Panc1 (cell line): ENCODE results near the gene SLC35A3. TPM values are rescaled to one million over a fixed set of nuclear protein-coding genes. Genes with fewer than 3 reads are reported as not detected.

Source experiments
- ATAC-seq: fragments of 200-7000 bp; cut with Tn5 transposase; 2 replicates; pipeline ENCODE4 v1.9.1; 2020; ENCODE audit warnings: mild to moderate bottlenecking, moderate library complexity
- BruUV-seq: library from RNA; stranded (reverse); fragments of 400-500 nt; replicated peaks from 2 replicates; lab custom pipeline; 2021; lab: Mats Ljungman, UMichigan
- CTCF ChIA-PET: fragments of 300-600 bp; sonication (Branson Sonifier 250); formaldehyde crosslinking; loops from one replicate; lab custom pipeline; 2022; ENCODE audit warnings: antibody characterized with exemption; lab: Charles Lee
- POLR2A ChIA-PET: fragments of 300-600 bp; sonication (Branson Sonifier 250); formaldehyde crosslinking; loops from one replicate; lab custom pipeline; 2022; ENCODE audit warnings: antibody characterized with exemption; lab: Charles Lee
- DNase-seq: peaks from one replicate; pipeline ENCODE4 v3.0.0-alpha.2; 2010; ENCODE audit warnings: low read depth, low spot score
- H3K27ac ChIP-seq: 2 replicates; pipeline ENCODE4 v1.5.1; 2011; ENCODE audit warnings: mild to moderate bottlenecking, low read length, inconsistent platforms
- H3K27me3 ChIP-seq: fragments of 200-500 bp; sonication (Bioruptor generic); 2 replicates; pipeline ENCODE4 v1.6.0; 2014; ENCODE audit warnings: low read length, inconsistent platforms; ENCODE audit not compliant: control insufficient read depth, insufficient read depth
- H3K36me3 ChIP-seq: fragments of 200-500 bp; sonication (Bioruptor generic); 2 replicates; pipeline ENCODE4 v1.5.1; 2014; ENCODE audit warnings: inconsistent platforms, mild to moderate bottlenecking, low read length, moderate library complexity; ENCODE audit not compliant: control insufficient read depth, insufficient read depth
- H3K4me1 ChIP-seq: 2 replicates; pipeline ENCODE4 v1.5.1; 2011; ENCODE audit warnings: inconsistent platforms, mild to moderate bottlenecking, low read length, moderate library complexity; ENCODE audit not compliant: control insufficient read depth, insufficient read depth
- H3K4me3 ChIP-seq, 2 experiments: 2 replicates each; pipeline ENCODE4 v1.5.1; 2011 to 2012; ENCODE audit warnings: low read depth in 2 of 2, low read length in 2 of 2, mild to moderate bottlenecking in 2 of 2, inconsistent platforms in 1 of 2, moderate library complexity in 1 of 2
- H3K9me3 ChIP-seq: fragments of 200-500 bp; sonication (Bioruptor generic); 2 replicates; pipeline ENCODE4 v1.5.1; 2014; ENCODE audit warnings: low read depth, mild to moderate bottlenecking, inconsistent platforms, low read length, moderate library complexity; ENCODE audit not compliant: control insufficient read depth, insufficient read depth
- CTCF ChIP-seq: fragments of 450-650 bp; IDR thresholded peaks from 2 replicates; pipeline ENCODE4 v1.5.1; 2017; ENCODE audit warnings: mild to moderate bottlenecking
- POLR2AphosphoS5 ChIP-seq: IDR thresholded peaks from 2 replicates; pipeline ENCODE4 v1.6.1; 2012; ENCODE audit warnings: mild to moderate bottlenecking, low read depth, low read length, moderate library complexity
- REST ChIP-seq, 2 experiments: IDR thresholded peaks; 2 replicates each; pipeline ENCODE4 v1.6.1; 2011 to 2012; ENCODE audit warnings: low read depth in 2 of 2, control low read depth in 1 of 2, low read length in 1 of 2, mild to moderate bottlenecking in 1 of 2, moderate library complexity in 1 of 2; ENCODE audit not compliant: insufficient read depth in 1 of 2
- SIN3A ChIP-seq: IDR thresholded peaks from 2 replicates; pipeline ENCODE4 v1.6.1; 2012; ENCODE audit warnings: low read depth, mild to moderate bottlenecking, low read length, moderate library complexity, borderline replicate concordance; ENCODE audit not compliant: insufficient read depth
- TCF7L2 ChIP-seq: IDR thresholded peaks from 2 replicates; pipeline ENCODE4 v1.6.1; 2011; ENCODE audit warnings: mild to moderate bottlenecking, low read depth, low read length, inconsistent platforms
- in situ Hi-C: cut with HindIII; loops from 2 replicates; pipeline ENCODE4 v1.10.0; 2016; ENCODE audit warnings: low sequenced_read_pairs, low pct_unique_long_range_greater_than_20kb
- intact Hi-C: fragments of 100-400 bp; cut with micrococcal nuclease; formaldehyde crosslinking; loops from one replicate; pipeline ENCODE4 v1.10.0; 2022; ENCODE audit not compliant: unreplicated experiment
- total RNA-seq: library from RNA; stranded (reverse); gene quantifications from one replicate; pipeline ENCODE4 v1.2.1, GENCODE V29; 2021; ENCODE audit not compliant: unreplicated experiment

SLC35A3 gene
- total RNA-seq, 1 experiment from 2014 or later, result 15.9 TPM

- Histone ChIP-seq H3K4me1 (no peaks in the 10 kb centered on the region), H3K36me3 (no peaks in the 10 kb centered on the region), H3K27ac (no peak overlapping the region), H3K9me3 (no peaks in the 10 kb centered on the region), H3K27me3 (no peaks in the 10 kb centered on the region), H3K4me3 (no peak overlapping the region)
- TF ChIP-seq REST (IDR thresholded peaks at IDR 0.05; ENCODE audit: insufficient read depth in 1 of 2, low read depth in 2 of 2, low read length in 1 of 2) (no peak), POLR2AphosphoS5 (no peak), SIN3A (no peak), CTCF (no peak), TCF7L2 (no peak)
- intact Hi-C loops (no loop called here), in situ Hi-C loops (no loop called here)
- ChIA-PET POLR2A (no interaction called here), CTCF (no interaction called here)
- DNase-seq (no peak), ATAC-seq (no peak)
- BruUV-seq, result no TSS peak
Observed at GRCh38 chr1:99935534-99935933, 34.3 kb upstream of the SLC35A3 start.

GRCh38 chr1:99936071-99936470 is 33.7 kb upstream of the SLC35A3 start:
- CTCF ChIA-PET, result no interaction called here

More at GRCh38 chr1:99936071-99936470, 33.7 kb upstream of the SLC35A3 start:
- TF ChIP-seq CTCF, result no peak
- Histone ChIP-seq H3K36me3 (no peaks in the 10 kb centered on the region), H3K27me3 (no peaks in the 10 kb centered on the region), H3K27ac (no peak overlapping the region), H3K4me3 (no peak overlapping the region), H3K4me1 (no peaks in the 10 kb centered on the region), H3K9me3 (no peaks in the 10 kb centered on the region)
- in situ Hi-C loops (no loop called here), intact Hi-C loops (no loop called here)
- no TSS peak for BruUV-seq
- no peak for DNase-seq
- ATAC-seq, result no peak
- POLR2A ChIA-PET, result no interaction called here
